HL-60 (cell line): Measurements from ENCODE around the gene BTNL3.

Experiments used
- DNase-seq, 2 experiments: peaks; one replicate each; pipeline ENCODE4 v3.0.0-alpha.2; 2010 to 2020; ENCODE audit warnings: low read depth in 1 of 2, low spot score in 1 of 2
- H3K27ac ChIP-seq: fragments of 250-450 bp; sonication (Bioruptor Pico); replicated peaks from 2 replicates; pipeline ENCODE4 v1.5.1; 2020; ENCODE audit warnings: mild to moderate bottlenecking, moderate library complexity
- H3K27me3 ChIP-seq: fragments of 250-450 bp; sonication (Bioruptor Pico); 2 replicates; pipeline ENCODE4 v1.5.1; 2021; ENCODE audit warnings: mild to moderate bottlenecking, moderate library complexity; ENCODE audit not compliant: insufficient read depth, poor library complexity, severe bottlenecking
- H3K4me3 ChIP-seq: replicated peaks from 2 replicates; pipeline ENCODE4 v1.5.1; 2011; ENCODE audit warnings: mild to moderate bottlenecking, control low read depth, low read length; ENCODE audit not compliant: insufficient read depth
- GABPA ChIP-seq: IDR thresholded peaks from 2 replicates; pipeline ENCODE4 v1.6.1; 2012; ENCODE audit warnings: low read depth
- POLR2AphosphoS5 ChIP-seq: IDR thresholded peaks from 2 replicates; pipeline ENCODE4 v1.6.1; 2012; ENCODE audit warnings: low read depth
- SPI1 ChIP-seq: IDR thresholded peaks from 2 replicates; pipeline ENCODE4 v1.6.1; 2012; ENCODE audit warnings: low read depth, mild to moderate bottlenecking, borderline replicate concordance
- TF ChIP-seq, protein P1 (sequence below): IDR thresholded peaks from 2 replicates; pipeline ENCODE4 v1.6.1; 2012; ENCODE audit warnings: low read depth; ENCODE audit not compliant: insufficient replicate concordance
- TF ChIP-seq, protein P2 (sequence below): IDR thresholded peaks from one replicate; pipeline ENCODE4 v1.5.1; 2011; ENCODE audit warnings: low read length, control low read depth, inconsistent platforms; ENCODE audit not compliant: insufficient read depth

Gene BTNL3

DNA sequence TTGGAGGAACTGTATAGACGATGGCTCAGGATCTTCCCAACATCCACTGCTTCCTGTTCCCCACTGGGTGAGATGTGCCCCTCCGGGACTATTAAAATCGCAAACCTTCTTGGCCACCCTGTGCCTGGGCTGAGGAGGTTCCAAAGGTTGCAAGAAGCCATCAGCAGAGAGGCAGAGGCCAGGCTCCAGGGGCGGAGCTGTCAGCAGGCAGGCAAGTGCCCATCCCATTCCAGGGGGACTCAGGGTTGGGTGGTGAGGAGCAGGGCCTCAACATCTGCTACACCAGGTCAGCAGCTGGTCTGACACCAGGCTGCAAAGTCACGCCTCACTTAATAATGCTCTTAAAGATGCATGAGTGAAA is 2.2 kb downstream of the BTNL3 start:
- DNase-seq = no peak
- H3K27ac ChIP-seq = no peak overlapping the region
- H3K27me3 ChIP-seq = peaks cover 4% of the 10 kb centered on the region
- no peak overlapping the region for H3K4me3 ChIP-seq
- TF ChIP-seq GABPA = no peak
- TF ChIP-seq SPI1 = no peak
- TF ChIP-seq, protein P1, sequence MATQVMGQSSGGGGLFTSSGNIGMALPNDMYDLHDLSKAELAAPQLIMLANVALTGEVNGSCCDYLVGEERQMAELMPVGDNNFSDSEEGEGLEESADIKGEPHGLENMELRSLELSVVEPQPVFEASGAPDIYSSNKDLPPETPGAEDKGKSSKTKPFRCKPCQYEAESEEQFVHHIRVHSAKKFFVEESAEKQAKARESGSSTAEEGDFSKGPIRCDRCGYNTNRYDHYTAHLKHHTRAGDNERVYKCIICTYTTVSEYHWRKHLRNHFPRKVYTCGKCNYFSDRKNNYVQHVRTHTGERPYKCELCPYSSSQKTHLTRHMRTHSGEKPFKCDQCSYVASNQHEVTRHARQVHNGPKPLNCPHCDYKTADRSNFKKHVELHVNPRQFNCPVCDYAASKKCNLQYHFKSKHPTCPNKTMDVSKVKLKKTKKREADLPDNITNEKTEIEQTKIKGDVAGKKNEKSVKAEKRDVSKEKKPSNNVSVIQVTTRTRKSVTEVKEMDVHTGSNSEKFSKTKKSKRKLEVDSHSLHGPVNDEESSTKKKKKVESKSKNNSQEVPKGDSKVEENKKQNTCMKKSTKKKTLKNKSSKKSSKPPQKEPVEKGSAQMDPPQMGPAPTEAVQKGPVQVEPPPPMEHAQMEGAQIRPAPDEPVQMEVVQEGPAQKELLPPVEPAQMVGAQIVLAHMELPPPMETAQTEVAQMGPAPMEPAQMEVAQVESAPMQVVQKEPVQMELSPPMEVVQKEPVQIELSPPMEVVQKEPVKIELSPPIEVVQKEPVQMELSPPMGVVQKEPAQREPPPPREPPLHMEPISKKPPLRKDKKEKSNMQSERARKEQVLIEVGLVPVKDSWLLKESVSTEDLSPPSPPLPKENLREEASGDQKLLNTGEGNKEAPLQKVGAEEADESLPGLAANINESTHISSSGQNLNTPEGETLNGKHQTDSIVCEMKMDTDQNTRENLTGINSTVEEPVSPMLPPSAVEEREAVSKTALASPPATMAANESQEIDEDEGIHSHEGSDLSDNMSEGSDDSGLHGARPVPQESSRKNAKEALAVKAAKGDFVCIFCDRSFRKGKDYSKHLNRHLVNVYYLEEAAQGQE = no peak
- TF ChIP-seq POLR2AphosphoS5 = no peak
- TF ChIP-seq, protein P2, sequence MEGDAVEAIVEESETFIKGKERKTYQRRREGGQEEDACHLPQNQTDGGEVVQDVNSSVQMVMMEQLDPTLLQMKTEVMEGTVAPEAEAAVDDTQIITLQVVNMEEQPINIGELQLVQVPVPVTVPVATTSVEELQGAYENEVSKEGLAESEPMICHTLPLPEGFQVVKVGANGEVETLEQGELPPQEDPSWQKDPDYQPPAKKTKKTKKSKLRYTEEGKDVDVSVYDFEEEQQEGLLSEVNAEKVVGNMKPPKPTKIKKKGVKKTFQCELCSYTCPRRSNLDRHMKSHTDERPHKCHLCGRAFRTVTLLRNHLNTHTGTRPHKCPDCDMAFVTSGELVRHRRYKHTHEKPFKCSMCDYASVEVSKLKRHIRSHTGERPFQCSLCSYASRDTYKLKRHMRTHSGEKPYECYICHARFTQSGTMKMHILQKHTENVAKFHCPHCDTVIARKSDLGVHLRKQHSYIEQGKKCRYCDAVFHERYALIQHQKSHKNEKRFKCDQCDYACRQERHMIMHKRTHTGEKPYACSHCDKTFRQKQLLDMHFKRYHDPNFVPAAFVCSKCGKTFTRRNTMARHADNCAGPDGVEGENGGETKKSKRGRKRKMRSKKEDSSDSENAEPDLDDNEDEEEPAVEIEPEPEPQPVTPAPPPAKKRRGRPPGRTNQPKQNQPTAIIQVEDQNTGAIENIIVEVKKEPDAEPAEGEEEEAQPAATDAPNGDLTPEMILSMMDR = no peak

DNA sequence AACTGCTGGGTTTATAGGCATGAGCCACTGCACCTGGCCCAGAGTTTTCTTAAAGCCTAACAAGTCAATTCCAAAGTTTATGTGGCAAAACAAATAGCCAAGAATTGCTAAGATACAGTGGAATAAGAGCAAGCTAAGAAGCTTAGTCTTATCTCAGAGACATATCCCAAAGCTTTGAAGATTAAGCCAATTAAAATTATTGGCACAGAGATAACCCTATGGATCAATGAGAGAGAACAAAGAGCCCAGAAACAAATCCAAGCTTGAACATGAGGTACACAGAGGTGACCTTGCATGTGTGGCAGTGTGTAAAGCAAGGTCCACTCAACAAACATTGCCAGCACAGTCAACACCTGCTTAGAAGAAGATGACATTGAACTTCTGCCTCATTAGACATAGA is 13.3 kb downstream of the BTNL3 start:
- H3K27ac ChIP-seq = no peak overlapping the region
- peaks cover 3% of the 10 kb centered on the region for H3K27me3 ChIP-seq
- TF ChIP-seq, protein P2 = no peak
- TF ChIP-seq SPI1 (no peak), GABPA (no peak), POLR2AphosphoS5 (no peak)
- TF ChIP-seq, protein P1 = no peak
- H3K4me3 ChIP-seq = no peak overlapping the region
- DNase-seq = no peak

DNA sequence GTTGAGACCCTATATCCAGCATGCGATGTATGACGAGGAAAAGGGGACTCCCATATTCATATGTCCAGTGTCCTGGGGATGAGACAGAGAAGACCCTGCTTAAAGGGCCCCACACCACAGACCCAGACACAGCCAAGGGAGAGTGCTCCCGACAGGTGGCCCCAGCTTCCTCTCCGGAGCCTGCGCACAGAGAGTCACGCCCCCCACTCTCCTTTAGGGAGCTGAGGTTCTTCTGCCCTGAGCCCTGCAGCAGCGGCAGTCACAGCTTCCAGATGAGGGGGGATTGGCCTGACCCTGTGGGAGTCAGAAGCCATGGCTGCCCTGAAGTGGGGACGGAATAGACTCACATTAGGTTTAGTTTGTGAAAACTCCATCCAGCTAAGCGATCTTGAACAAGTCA is 17.1 kb downstream of the BTNL3 start:
- Histone ChIP-seq H3K4me3 (no peak overlapping the region), H3K27ac (no peak overlapping the region), H3K27me3 (no peaks in the 10 kb centered on the region)
- TF ChIP-seq POLR2AphosphoS5 (no peak), SPI1 (no peak), GABPA (no peak)
- TF ChIP-seq, protein P2 = no peak
- TF ChIP-seq, protein P1 = no peak
- DNase-seq = no peak
